ENCODE results near the gene SLC1A3.
"Not testable (repeated sequence)": the region's sequence is repeated elsewhere in the genome, so short reads cannot be mapped to it uniquely, and the experiment has no call there.

The SLC1A3 gene

GRCh38 chr5:36571401-36572042, 34.9 kb upstream of the SLC1A3 start:
- Histone ChIP-seq H3K4me3 (ENCODE audit: low read depth, low read length) (no peak overlapping the region), H3K27ac (no peak overlapping the region), H3K27me3 (replicated peaks) (no peaks in the 10 kb centered on the region), H3K36me3 (replicated peaks) (no peaks in the 10 kb centered on the region)
- in situ Hi-C loops (cut with HindIII; ENCODE audit: low pct_ligation_motif_present, low sequenced_read_pairs) = no loop called here
- TF ChIP-seq CTCF (IDR thresholded peaks at IDR 0.05; ENCODE audit: low read depth, low read length, missing control alignments) = no peak
- no peak for DNase-seq

- H3K27ac ChIP-seq = peak overlapping the region; percentile 64
- peak; percentile 90 for DNase-seq
- in situ Hi-C loops (cut with HindIII; ENCODE audit: low pct_ligation_motif_present, low sequenced_read_pairs) = no loop called here
- H3K27me3 ChIP-seq (replicated peaks) = no peaks in the 10 kb centered on the region
- no peaks in the 10 kb centered on the region for H3K36me3 ChIP-seq (replicated peaks)
- H3K4me3 ChIP-seq (ENCODE audit: low read depth, low read length) = no peak overlapping the region
- TF ChIP-seq CTCF (IDR thresholded peaks at IDR 0.05; ENCODE audit: low read depth, low read length, missing control alignments) = no peak
These were observed 33.0 kb upstream of the SLC1A3 start for GRCh38 chr5:36573438-36573837.

- no peak for TF ChIP-seq CTCF (IDR thresholded peaks at IDR 0.05; ENCODE audit: low read depth, low read length, missing control alignments)
- in situ Hi-C loops (cut with HindIII; ENCODE audit: low pct_ligation_motif_present, low sequenced_read_pairs) = no loop called here
- H3K4me3 ChIP-seq (ENCODE audit: low read depth, low read length) = no peak overlapping the region
These were observed 31.0 kb upstream of the SLC1A3 start for GRCh38 chr5:36575361-36575781.

GRCh38 chr5:36576721-36577120, 29.7 kb upstream of the SLC1A3 start:
- Histone ChIP-seq H3K4me3 (ENCODE audit: low read depth, low read length) (no peak overlapping the region), H3K27me3 (replicated peaks) (no peaks in the 10 kb centered on the region), H3K36me3 (replicated peaks) (no peaks in the 10 kb centered on the region), H3K27ac (no peak overlapping the region)
- no peak for TF ChIP-seq CTCF (IDR thresholded peaks at IDR 0.05; ENCODE audit: low read depth, low read length, missing control alignments)
- DNase-seq = no peak
- in situ Hi-C loops (cut with HindIII; ENCODE audit: low pct_ligation_motif_present, low sequenced_read_pairs) = no loop called here

More at GRCh38 chr5:36575361-36575781, 31.0 kb upstream of the SLC1A3 start:
- Histone ChIP-seq H3K27me3 (replicated peaks) (no peaks in the 10 kb centered on the region), H3K36me3 (replicated peaks) (no peaks in the 10 kb centered on the region), H3K27ac (peak overlapping the region; percentile 48)
- peak; percentile 42 for DNase-seq

- H3K36me3 ChIP-seq (replicated peaks); H3K27ac ChIP-seq; in situ Hi-C loops (cut with HindIII; ENCODE audit: low pct_ligation_motif_present, low sequenced_read_pairs); DNase-seq; H3K27me3 ChIP-seq (replicated peaks); H3K4me3 ChIP-seq (ENCODE audit: low read depth, low read length): not testable (repeated sequence)
These were observed 26.5 kb upstream of the SLC1A3 start for GRCh38 chr5:36579858-36580257.

GRCh38 chr5:36581070-36581469, 25.3 kb upstream of the SLC1A3 start:
- no peaks in the 10 kb centered on the region for H3K27me3 ChIP-seq (replicated peaks)
- no peak overlapping the region for H3K27ac ChIP-seq
- TF ChIP-seq CTCF (IDR thresholded peaks at IDR 0.05; ENCODE audit: low read depth, low read length, missing control alignments) = no peak
- in situ Hi-C loops (cut with HindIII; ENCODE audit: low pct_ligation_motif_present, low sequenced_read_pairs) = no loop called here
- H3K4me3 ChIP-seq (ENCODE audit: low read depth, low read length) = no peak overlapping the region
- no peak for DNase-seq
- H3K36me3 ChIP-seq (replicated peaks) = no peaks in the 10 kb centered on the region

Measured in brain microvascular endothelial cell (primary cell).